Activated CD8-positive, alpha-beta memory T cell treated with anti-CD3 and anti-CD28 coated beads, Interleukin-2, amount 50 U/mL, for 4 hours (primary cell): ENCODE data around the gene CYSLTR2.

ENCODE experiments used
- DNase-seq: peaks from one replicate; pipeline ENCODE4 v3.0.0-alpha.2; 2020

The CYSLTR2 gene

GRCh38 chr13:48653472-48653939 lies at the start of gene CYSLTR2:
Gene CYSLTR2, plus strand, starts transcription at chr13:48653929. Its CDS starts 52,889 bp downstream, at chr13:48706818.
- DNase-seq = no peak

- no peak for DNase-seq
Observed at GRCh38 chr13:48615049-48615448, 38.7 kb upstream of the CYSLTR2 start.

GRCh38 chr13:48618937-48619336 lies 34.8 kb upstream of the CYSLTR2 start:
- DNase-seq = no peak

- no peak for DNase-seq
Observed at GRCh38 chr13:48621056-48621455, 32.7 kb upstream of the CYSLTR2 start.

GRCh38 chr13:48624016-48624415 lies 29.7 kb upstream of the CYSLTR2 start:
- DNase-seq = no peak

GRCh38 chr13:48624858-48625257 lies 28.9 kb upstream of the CYSLTR2 start:
- no peak for DNase-seq

GRCh38 chr13:48625413-48626076 lies 28.2 kb upstream of the CYSLTR2 start:
- no peak for DNase-seq

GRCh38 chr13:48626077-48626449 lies 27.7 kb upstream of the CYSLTR2 start:
- no peak for DNase-seq

- DNase-seq = no peak
Observed at GRCh38 chr13:48626726-48627451, 26.8 kb upstream of the CYSLTR2 start.

GRCh38 chr13:48629277-48629676 lies 24.5 kb upstream of the CYSLTR2 start:
- DNase-seq = no peak

- no peak for DNase-seq
Observed at GRCh38 chr13:48630291-48630690, 23.4 kb upstream of the CYSLTR2 start.

- no peak for DNase-seq
Observed at GRCh38 chr13:48630773-48631172, 23.0 kb upstream of the CYSLTR2 start.

GRCh38 chr13:48631441-48631840 lies 22.3 kb upstream of the CYSLTR2 start:
- no peak for DNase-seq

- no peak for DNase-seq
Observed at GRCh38 chr13:48633700-48634099, 20.0 kb upstream of the CYSLTR2 start.

- DNase-seq = no peak
Observed at GRCh38 chr13:48634636-48635035, 19.1 kb upstream of the CYSLTR2 start.

- DNase-seq = no peak
Observed at GRCh38 chr13:48635478-48635877, 18.3 kb upstream of the CYSLTR2 start.

GRCh38 chr13:48636550-48636949 lies 17.2 kb upstream of the CYSLTR2 start:
- no peak for DNase-seq

- DNase-seq = no peak
Observed at GRCh38 chr13:48637601-48638000, 16.1 kb upstream of the CYSLTR2 start.

- no peak for DNase-seq
Observed at GRCh38 chr13:48640767-48641166, 13.0 kb upstream of the CYSLTR2 start.

GRCh38 chr13:48641404-48641803 lies 12.3 kb upstream of the CYSLTR2 start:
- DNase-seq = no peak

GRCh38 chr13:48642061-48642460 lies 11.7 kb upstream of the CYSLTR2 start:
- no peak for DNase-seq

- no peak for DNase-seq
Observed at GRCh38 chr13:48643159-48643558, 10.6 kb upstream of the CYSLTR2 start.

GRCh38 chr13:48644141-48644540 lies 9.6 kb upstream of the CYSLTR2 start:
- no peak for DNase-seq

GRCh38 chr13:48644951-48645350 lies 8.8 kb upstream of the CYSLTR2 start:
- DNase-seq = no peak

GRCh38 chr13:48645845-48646244 lies 7.9 kb upstream of the CYSLTR2 start:
- no peak for DNase-seq
